Common myeloid progenitor, CD34-positive (primary cell): Measurements from ENCODE around the gene RASSF6. TPM values are rescaled to one million over a fixed set of nuclear protein-coding genes. Genes with fewer than 3 reads are reported as not detected.
"Not testable (repeated sequence)": the region's sequence is repeated elsewhere in the genome, so short reads cannot be mapped to it uniquely, and the experiment has no call there.

ENCODE experiments used
- CTCF ChIA-PET: fragments of 350-600 bp; sonication (Branson Sonifier 250); formaldehyde crosslinking; loops from one replicate; lab custom pipeline; 2021; ENCODE audit warnings: antibody characterized with exemption; lab: Charles Lee
- POLR2A ChIA-PET: fragments of 350-600 bp; sonication (Branson Sonifier 250); formaldehyde crosslinking; loops from one replicate; lab custom pipeline; 2021; ENCODE audit warnings: antibody characterized with exemption; lab: Charles Lee
- DNase-seq, 3 donors: peaks; one replicate each; pipeline versions ENCODE4 v3.0.0 to v3.0.0-alpha.2; 2013
- H3K27ac ChIP-seq, 2 experiments: 1 replicate in 1 of 2; 2 replicates in 1 of 2; pipeline ENCODE4 v1.7.0; 2013; ENCODE audit warnings: inconsistent platforms in 2 of 2, low read length in 2 of 2, mild to moderate bottlenecking in 2 of 2, low read depth in 1 of 2, moderate library complexity in 1 of 2; ENCODE audit not compliant: severe bottlenecking in 2 of 2, insufficient read depth in 1 of 2, poor library complexity in 1 of 2
- H3K27me3 ChIP-seq, 5 experiments: replicated peaks in 2 of 5; 1 replicate in 3 of 5; 2 replicates in 2 of 5; pipeline versions ENCODE4 v1.6.1 to v1.7.0; 2013; ENCODE audit warnings: low read length in 4 of 5, mild to moderate bottlenecking in 2 of 5, moderate library complexity in 2 of 5, inconsistent platforms in 1 of 5; ENCODE audit not compliant: insufficient read depth in 5 of 5, control insufficient read depth in 4 of 5
- H3K36me3 ChIP-seq, 4 experiments: 1 replicate in 2 of 4; 2 replicates in 2 of 4; pipeline versions ENCODE4 v1.6.1 to v1.7.0; 2013; ENCODE audit warnings: low read length in 3 of 4, control low read depth in 1 of 4, mild to moderate bottlenecking in 1 of 4; ENCODE audit not compliant: control insufficient read depth in 4 of 4, insufficient read depth in 4 of 4
- H3K4me1 ChIP-seq, 4 experiments: 1 replicate in 3 of 4; 2 replicates in 1 of 4; pipeline versions ENCODE4 v1.6.1 to v1.7.1; 2013; ENCODE audit warnings: low read length in 3 of 4, mild to moderate bottlenecking in 3 of 4, control low read depth in 1 of 4, inconsistent platforms in 1 of 4, moderate library complexity in 1 of 4; ENCODE audit not compliant: control insufficient read depth in 4 of 4, insufficient read depth in 4 of 4; ENCODE audit errors: control extremely low read depth in 1 of 4
- H3K4me3 ChIP-seq, 7 experiments: 1 replicate in 4 of 7; 2 replicates in 3 of 7; pipeline versions ENCODE4 v1.5.1 to v1.7.0; 2013; ENCODE audit warnings: mild to moderate bottlenecking in 7 of 7, low read length in 6 of 7, moderate library complexity in 6 of 7, inconsistent platforms in 2 of 7, low read depth in 2 of 7, control low read depth in 1 of 7; ENCODE audit not compliant: insufficient read depth in 4 of 7, control insufficient read depth in 1 of 7; ENCODE audit errors: extremely low read depth in 1 of 7
- H3K9me3 ChIP-seq, 5 experiments: 1 replicate in 4 of 5; 2 replicates in 1 of 5; pipeline versions ENCODE4 v1.6.1 to v1.7.1; 2013; ENCODE audit warnings: low read length in 4 of 5, mild to moderate bottlenecking in 2 of 5, inconsistent platforms in 1 of 5, low read depth in 1 of 5, moderate library complexity in 1 of 5; ENCODE audit not compliant: control insufficient read depth in 4 of 5, insufficient read depth in 2 of 5; ENCODE audit errors: control extremely low read depth in 1 of 5
- WGBS: methylation state at CpG from one replicate; pipeline ENCODE4 v1.1.5; 2013; ENCODE audit not compliant: insufficient coverage; 5-methylcytosine and 5-hydroxymethylcytosine counted together
- polyA plus RNA-seq: library from polyadenylated mRNA; unstranded; fragments of 120-200 nt; gene quantifications from one replicate; pipeline ENCODE4 v1.2.1, GENCODE V29; 2013

Gene RASSF6, protein sequence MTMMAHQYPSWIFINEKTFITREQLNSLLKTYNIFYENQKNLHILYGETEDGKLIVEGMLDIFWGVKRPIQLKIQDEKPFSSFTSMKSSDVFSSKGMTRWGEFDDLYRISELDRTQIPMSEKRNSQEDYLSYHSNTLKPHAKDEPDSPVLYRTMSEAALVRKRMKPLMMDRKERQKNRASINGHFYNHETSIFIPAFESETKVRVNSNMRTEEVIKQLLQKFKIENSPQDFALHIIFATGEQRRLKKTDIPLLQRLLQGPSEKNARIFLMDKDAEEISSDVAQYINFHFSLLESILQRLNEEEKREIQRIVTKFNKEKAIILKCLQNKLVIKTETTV
- polyA plus RNA-seq = 6.3 TPM

DNA sequence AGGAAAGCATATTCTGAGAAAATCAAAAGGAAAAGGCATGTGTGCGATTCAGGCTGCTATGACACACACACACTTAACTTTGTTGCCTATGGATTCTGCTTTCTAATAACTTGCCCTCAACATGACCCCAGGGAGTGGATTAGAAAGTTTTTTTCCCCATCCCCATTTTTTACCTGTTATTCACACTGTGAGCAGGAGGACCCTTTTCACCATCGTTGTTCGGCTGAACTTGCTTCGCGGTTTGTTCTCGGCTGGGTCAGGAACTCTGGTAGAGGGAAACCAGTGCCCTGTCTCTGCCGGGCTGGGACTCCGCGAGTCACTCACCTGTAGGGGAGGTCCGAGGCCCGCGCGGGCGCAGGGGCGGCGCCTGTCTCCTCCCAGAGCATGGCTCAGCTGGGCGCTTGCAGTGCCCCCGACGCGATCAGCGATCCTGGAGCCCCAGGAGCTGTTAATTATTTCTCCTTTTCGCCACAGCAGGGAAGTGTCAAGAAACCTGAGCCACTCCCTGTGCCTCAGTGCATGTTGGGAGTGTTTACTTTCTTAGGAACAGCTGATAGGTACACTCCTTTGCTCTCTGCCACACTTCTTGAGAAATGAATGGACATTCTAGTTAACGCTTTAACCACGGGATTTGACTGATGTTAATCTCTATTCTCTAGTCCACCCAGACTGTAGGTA, at the start of gene RASSF6:
TSS of gene RASSF6 (minus strand) at position 322 of the 678 bp plus-strand sequence. CDS start 8,641 bp downstream, outside the sequence.
- no peaks in the 10 kb centered on the region for H3K27me3 ChIP-seq
- no peak within 1 kb of the TSS for H3K27ac ChIP-seq
- H3K4me3 ChIP-seq = peak within 1 kb of the TSS; percentile 34 to 85 (median 56)
- H3K36me3 ChIP-seq = no peaks in the 10 kb centered on the region
- CTCF ChIA-PET = interaction anchor here (0.8 to 1.6 kb wide), 4 partner anchors 26 to 45 kb away, joined by 3 to 4 read pairs (median 4); no protein-coding TSS in a partner anchor
- POLR2A ChIA-PET = no interaction called here
- H3K9me3 ChIP-seq = no peaks in the 10 kb centered on the region
- H3K4me1 ChIP-seq = peaks cover 0 to 20% (median 10%) of the 10 kb centered on the region in 4 experiments
- peak; percentile 16 to 60 (median 35) for DNase-seq
- under 1% methylated on average over 22 of the region's 24 CpGs for WGBS

DNA sequence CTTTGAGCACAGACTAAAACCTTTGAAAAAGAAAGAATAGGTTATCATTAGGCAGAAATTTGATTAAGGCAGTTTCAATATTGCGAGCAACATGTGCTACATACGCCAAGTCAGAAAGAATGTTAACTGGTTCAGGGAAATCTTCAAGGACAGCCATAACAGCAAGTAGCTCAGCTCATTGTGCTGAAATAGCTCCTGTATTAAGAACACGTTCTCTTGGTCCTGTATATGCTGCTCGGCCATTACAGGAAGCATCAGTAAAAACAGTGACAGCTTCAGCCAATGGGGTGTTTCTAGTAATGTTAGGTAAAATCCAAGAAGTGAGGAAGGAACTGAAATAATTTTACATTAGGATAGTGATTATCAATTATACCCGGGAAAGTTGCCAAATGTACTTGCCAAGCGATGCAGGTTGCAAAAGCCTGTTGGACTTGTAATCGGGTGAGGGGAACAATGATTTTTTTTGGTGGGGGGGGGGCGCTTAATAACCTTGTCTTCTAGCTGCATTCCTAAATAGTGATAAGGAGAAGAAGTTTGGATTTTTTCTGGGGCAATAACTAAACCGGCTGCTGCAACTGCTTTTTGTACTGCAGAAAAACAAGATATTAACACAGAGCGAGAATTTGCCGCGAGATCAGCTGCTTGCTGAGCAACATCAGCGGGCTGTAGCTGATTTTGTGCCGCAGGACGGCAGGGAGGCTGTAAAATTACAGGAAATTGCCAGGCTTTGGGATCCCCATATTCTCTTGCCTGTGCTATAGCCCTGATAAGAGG, 49.4 kb upstream of the RASSF6 start:
- no peaks in the 10 kb centered on the region for H3K9me3 ChIP-seq
- CTCF ChIA-PET = interaction anchor here (0.7 to 1.4 kb wide), 9 partner anchors 10 to 465 kb away, joined by 3 to 6 read pairs (median 4); no protein-coding TSS in a partner anchor
- no peak for DNase-seq
- POLR2A ChIA-PET = no interaction called here
- no peaks in the 10 kb centered on the region for H3K4me1 ChIP-seq
- WGBS = 91% methylated on average over 12 of the region's 15 CpGs
- no peak overlapping the region for H3K27ac ChIP-seq
- no peaks in the 10 kb centered on the region for H3K36me3 ChIP-seq
- H3K27me3 ChIP-seq = no peaks in the 10 kb centered on the region
- H3K4me3 ChIP-seq = no peak overlapping the region

DNA sequence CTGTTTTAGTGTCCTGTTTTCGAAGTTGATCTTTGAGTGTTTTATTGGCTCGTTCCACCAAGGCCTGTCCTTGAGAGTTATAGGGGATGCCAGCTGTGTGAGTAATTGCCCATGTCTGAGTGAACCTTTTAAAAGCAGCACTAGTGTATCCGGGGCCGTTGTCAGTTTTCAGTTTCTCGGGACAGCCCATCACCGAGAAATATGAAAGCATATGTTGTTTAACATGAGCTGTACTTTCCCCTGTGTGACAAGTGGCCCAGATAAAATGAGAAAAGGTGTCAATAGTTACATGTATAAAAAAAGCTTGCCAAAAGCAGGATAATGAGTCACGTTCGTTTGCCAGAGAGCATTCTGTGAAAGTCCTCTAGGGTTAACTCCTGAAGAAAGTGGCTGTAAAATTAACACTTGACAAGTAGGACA, 48.6 kb upstream of the RASSF6 start:
- ChIA-PET CTCF (interaction anchor here (0.7 to 1.4 kb wide), 6 partner anchors 10 to 466 kb away, joined by 3 to 6 read pairs (median 4); no protein-coding TSS in a partner anchor), POLR2A (no interaction called here)
- H3K36me3 ChIP-seq = no peaks in the 10 kb centered on the region
- no peak overlapping the region for H3K27ac ChIP-seq
- no peaks in the 10 kb centered on the region for H3K27me3 ChIP-seq
- no peak for DNase-seq
- no peaks in the 10 kb centered on the region for H3K4me1 ChIP-seq
- 97% methylated on average over 8 of the region's 8 CpGs for WGBS
- H3K4me3 ChIP-seq = no peak overlapping the region
- H3K9me3 ChIP-seq = no peaks in the 10 kb centered on the region

DNA sequence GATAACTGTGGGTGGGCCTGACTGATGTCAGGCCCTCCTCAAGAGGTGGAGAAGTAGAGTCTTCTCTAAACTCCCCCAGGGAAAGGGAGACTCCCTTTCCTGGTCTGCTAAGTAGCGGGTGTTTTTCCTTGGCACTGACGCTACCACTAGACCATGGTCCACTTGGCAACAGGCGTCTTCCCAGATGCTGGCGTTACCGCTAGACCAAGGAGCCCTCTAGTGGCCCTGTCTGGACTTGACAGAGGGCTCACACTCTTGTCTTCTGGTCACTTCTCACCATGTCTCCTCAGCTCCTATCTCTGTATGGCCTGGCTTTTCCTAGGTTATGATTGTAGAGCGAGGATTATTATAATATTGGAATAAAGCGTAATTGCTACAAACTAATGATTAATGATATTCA, 45.7 kb upstream of the RASSF6 start:
- no CpG with 5 or more reads among the region's 7 CpGs for WGBS
- peaks cover 5 to 21% (median 12%) of the 10 kb centered on the region in 4 experiments for H3K4me1 ChIP-seq
- POLR2A ChIA-PET, DNase-seq, H3K9me3 ChIP-seq, H3K27me3 ChIP-seq, H3K27ac ChIP-seq, H3K4me3 ChIP-seq, H3K36me3 ChIP-seq: not testable (repeated sequence)
- CTCF ChIA-PET = interaction anchor here (1.1 to 1.4 kb wide), 3 partner anchors 10 to 199 kb away, joined by 3 to 4 read pairs (median 3); no protein-coding TSS in a partner anchor

DNA sequence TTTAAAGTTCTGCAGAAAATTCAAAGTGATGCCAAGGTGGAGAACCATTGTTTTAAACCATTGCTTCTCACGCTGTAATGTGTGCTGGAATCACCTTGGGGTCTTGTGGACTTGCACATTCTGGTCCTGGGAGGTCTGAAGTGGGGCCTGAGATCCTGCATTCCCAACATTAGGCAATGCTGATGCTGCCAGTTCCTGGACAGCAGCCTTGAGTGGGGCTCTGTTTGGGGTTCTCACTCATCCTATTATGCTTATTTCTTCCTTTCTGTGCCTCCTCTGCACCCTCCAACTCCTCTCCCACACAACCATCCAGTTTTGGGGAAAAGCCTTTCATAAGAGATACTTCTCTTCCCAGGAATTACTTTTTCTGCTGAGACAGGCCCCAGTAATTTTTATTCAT, 44.2 kb upstream of the RASSF6 start:
- Histone ChIP-seq H3K27me3 (no peaks in the 10 kb centered on the region), H3K4me3 (no peak overlapping the region), H3K27ac (no peak overlapping the region), H3K4me1 (peaks cover 5 to 25% (median 12%) of the 10 kb centered on the region in 4 experiments), H3K9me3 (no peaks in the 10 kb centered on the region), H3K36me3 (no peaks in the 10 kb centered on the region)
- WGBS = 100% methylated on average over 1 of the region's 1 CpG
- POLR2A ChIA-PET = no interaction called here
- no peak for DNase-seq
- CTCF ChIA-PET = interaction anchor here (0.9 to 4.1 kb wide), 5 partner anchors 10 to 470 kb away, joined by 3 to 43 read pairs (median 17); no protein-coding TSS in a partner anchor

DNA sequence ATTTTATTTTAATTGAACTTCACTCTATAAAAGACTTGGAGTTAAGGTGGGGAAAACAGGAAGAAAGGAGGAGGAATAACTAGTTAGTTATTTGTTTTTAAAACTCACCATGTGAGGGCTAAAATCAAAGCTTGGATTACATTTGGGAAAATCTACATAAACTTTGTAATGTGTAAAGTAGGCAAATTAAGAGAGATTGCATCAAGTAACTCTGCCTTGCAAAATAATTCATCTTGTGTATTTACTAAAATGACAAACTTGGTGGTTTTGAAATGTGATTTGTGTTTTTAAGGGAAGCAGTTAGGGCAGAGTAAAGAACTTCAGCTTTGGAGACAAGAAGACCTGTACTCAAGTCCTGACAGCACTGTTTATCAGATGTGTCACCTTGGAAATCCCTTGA, 43.3 kb upstream of the RASSF6 start:
- no peak overlapping the region for H3K4me3 ChIP-seq
- peaks cover 5 to 25% (median 12%) of the 10 kb centered on the region in 4 experiments for H3K4me1 ChIP-seq
- CTCF ChIA-PET = interaction anchor here (1.0 to 4.1 kb wide), 13 partner anchors 10 to 471 kb away, joined by 3 to 43 read pairs (median 8); partner anchors contain the start of gene CXCL3
- H3K9me3 ChIP-seq = no peaks in the 10 kb centered on the region
- peak in 1 of 3 donors; percentile 8 for DNase-seq
- POLR2A ChIA-PET = no interaction called here
- no peak overlapping the region for H3K27ac ChIP-seq
- no peaks in the 10 kb centered on the region for H3K27me3 ChIP-seq
- no peaks in the 10 kb centered on the region for H3K36me3 ChIP-seq
